Mucosa of descending colon (tissue), 3 donors: Measurements from ENCODE around the gene PKP1. TPM values are rescaled to one million over a fixed set of nuclear protein-coding genes. Genes with fewer than 3 reads are reported as not detected.

Experiments used
- ATAC-seq: fragments of 200-7000 bp; cut with Tn5 transposase; one replicate; pipeline ENCODE4 v1.9.1; 2020; ENCODE audit warnings: mild to moderate bottlenecking, moderate library complexity
- DNase-seq, 3 donors: peaks; one replicate each; pipeline ENCODE4 v3.0.0-alpha.2; 2020
- H3K36me3 ChIP-seq: fragments of 200-600 bp; one replicate; pipeline ENCODE4 v1.8.0; 2021; ENCODE audit warnings: low read depth, mild to moderate bottlenecking
- H3K4me1 ChIP-seq: fragments of 200-600 bp; one replicate; pipeline ENCODE4 v1.8.0; 2021; ENCODE audit warnings: low read depth, mild to moderate bottlenecking
- H3K4me3 ChIP-seq: fragments of 200-600 bp; one replicate; pipeline ENCODE4 v1.8.0; 2021; ENCODE audit warnings: mild to moderate bottlenecking
- H3K9me3 ChIP-seq: fragments of 200-600 bp; one replicate; pipeline ENCODE4 v1.8.0; 2021; ENCODE audit warnings: mild to moderate bottlenecking
- CTCF ChIP-seq: fragments of 200-600 bp; IDR thresholded peaks from one replicate; pipeline ENCODE4 v1.8.0; 2022; ENCODE audit warnings: antibody characterized with exemption, mild to moderate bottlenecking
- intact Hi-C, 2 donors: fragments of 100-400 bp; cut with DNase I in 1 of 2; cut with micrococcal nuclease in 1 of 2; formaldehyde crosslinking; loops; one replicate each; pipeline versions ENCODE4 v1.11.0 to v1.11.1; 2022; cut with DNase I, micrococcal nuclease
- total RNA-seq, 3 donors: library from RNA; stranded (reverse); fragmentation: NEBNext Ultra II Directional in 2 of 3; extraction: Animal tissue kit (Norgen Biotek cat#: 25700) in 2 of 3; gene quantifications; one replicate each; pipeline versions ENCODE4 v1.2.1 to v1.2.4, GENCODE V29; 2021 to 2023
- donor health status: DM: no; HTN: no; CAD: no; lungs with moderate emphysema.
- donor health status: DM: no; HTN: no; CAD: no.
- donor health status: DM: no; HTN: yes; CAD: no.

PKP1 gene
- total RNA-seq, 3 donors from 2014 or later: 0.27 to 0.41 TPM; not detected in 1

GRCh38 chr1:201356236-201356635 is 72.9 kb downstream of the PKP1 start:
- no peaks in the 10 kb centered on the region for H3K4me1 ChIP-seq
- TF ChIP-seq CTCF: no peak
- ATAC-seq (no peak), DNase-seq (no peak)
- H3K4me3 ChIP-seq: no peak overlapping the region
- intact Hi-C loops: no loop called here
- no peaks in the 10 kb centered on the region for H3K9me3 ChIP-seq
- H3K36me3 ChIP-seq: no peaks in the 10 kb centered on the region

DNA sequence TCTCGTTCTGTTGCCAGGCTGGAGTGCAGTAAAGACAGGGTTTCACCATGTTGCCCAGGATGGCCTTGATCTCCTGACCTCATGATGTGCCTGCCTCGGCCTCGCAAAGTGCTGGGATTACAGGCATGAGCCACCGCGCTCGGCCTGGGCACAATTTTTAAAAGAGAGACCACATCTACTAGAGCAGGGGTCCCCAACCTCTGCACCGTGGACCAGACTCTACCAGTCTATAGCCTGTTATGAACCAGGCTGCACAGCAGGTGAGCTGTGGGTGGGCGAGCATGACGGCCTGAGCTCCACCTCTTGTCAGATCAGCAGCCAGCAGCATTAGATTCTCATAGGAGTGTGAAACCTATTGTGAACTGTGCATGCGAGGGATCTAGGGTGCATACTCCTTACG is 73.4 kb downstream of the PKP1 start:
- no peak for DNase-seq
- Histone ChIP-seq H3K4me1 (no peaks in the 10 kb centered on the region), H3K4me3 (no peak overlapping the region), H3K36me3 (no peaks in the 10 kb centered on the region), H3K9me3 (no peaks in the 10 kb centered on the region)
- intact Hi-C loops: no loop called here
- TF ChIP-seq CTCF: no peak
- ATAC-seq: no peak

- Histone ChIP-seq H3K9me3 (no peaks in the 10 kb centered on the region), H3K4me3 (no peak overlapping the region), H3K4me1 (no peaks in the 10 kb centered on the region), H3K36me3 (no peaks in the 10 kb centered on the region)
- no peak for TF ChIP-seq CTCF
- DNase-seq (no peak), ATAC-seq (no peak)
- intact Hi-C loops: no loop called here
Measured at GRCh38 chr1:201357211-201357610, 73.9 kb downstream of the PKP1 start.

- H3K9me3 ChIP-seq: no peaks in the 10 kb centered on the region
- no peak overlapping the region for H3K4me3 ChIP-seq
- intact Hi-C loops: no loop called here
- ATAC-seq (no peak), DNase-seq (no peak)
- TF ChIP-seq CTCF: no peak
- H3K36me3 ChIP-seq: no peaks in the 10 kb centered on the region
- H3K4me1 ChIP-seq: no peaks in the 10 kb centered on the region
Measured at GRCh38 chr1:201357636-201358348, 74.5 kb downstream of the PKP1 start.

DNA sequence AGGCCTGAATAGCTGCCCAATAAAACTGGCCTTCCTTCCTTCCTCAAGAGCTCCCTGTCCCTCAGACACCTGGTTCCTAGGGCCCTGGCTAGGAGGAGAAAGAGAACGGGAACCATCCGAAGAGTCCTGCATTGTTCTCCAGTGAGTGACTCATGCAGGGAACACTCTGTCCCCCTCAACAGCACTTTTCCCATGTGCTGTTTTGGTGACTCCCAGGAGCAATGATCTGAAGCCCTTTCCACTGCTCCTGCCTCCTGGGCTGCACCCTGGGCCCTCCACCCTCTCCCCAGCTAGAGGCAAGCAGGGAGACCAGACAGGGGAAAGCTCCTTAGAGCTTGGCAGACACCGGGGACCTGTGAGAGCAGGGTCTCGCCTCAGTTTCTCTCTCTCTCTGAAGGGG is 75.3 kb downstream of the PKP1 start:
- no peak for DNase-seq
- no peaks in the 10 kb centered on the region for H3K9me3 ChIP-seq
- no peaks in the 10 kb centered on the region for H3K4me1 ChIP-seq
- ATAC-seq: no peak
- H3K36me3 ChIP-seq: no peaks in the 10 kb centered on the region
- intact Hi-C loops: no loop called here
- H3K4me3 ChIP-seq: no peak overlapping the region
- no peak for TF ChIP-seq CTCF
